Measurements from ENCODE around the gene CABCOCO1.

CABCOCO1 gene, protein sequence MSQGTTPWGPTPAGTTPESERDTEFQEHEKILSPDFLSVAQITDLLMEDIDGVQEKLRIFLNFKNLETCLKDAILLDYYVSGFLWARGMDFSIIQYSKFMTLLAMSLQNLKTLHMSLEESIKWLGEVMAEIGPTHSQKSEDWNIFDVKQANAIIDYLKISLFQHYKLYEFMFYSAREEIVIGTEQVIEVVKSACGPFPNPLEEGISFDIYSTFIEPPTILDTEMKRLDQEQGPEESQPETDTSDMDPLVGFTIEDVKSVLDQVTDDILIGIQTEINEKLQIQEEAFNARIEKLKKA

DNA sequence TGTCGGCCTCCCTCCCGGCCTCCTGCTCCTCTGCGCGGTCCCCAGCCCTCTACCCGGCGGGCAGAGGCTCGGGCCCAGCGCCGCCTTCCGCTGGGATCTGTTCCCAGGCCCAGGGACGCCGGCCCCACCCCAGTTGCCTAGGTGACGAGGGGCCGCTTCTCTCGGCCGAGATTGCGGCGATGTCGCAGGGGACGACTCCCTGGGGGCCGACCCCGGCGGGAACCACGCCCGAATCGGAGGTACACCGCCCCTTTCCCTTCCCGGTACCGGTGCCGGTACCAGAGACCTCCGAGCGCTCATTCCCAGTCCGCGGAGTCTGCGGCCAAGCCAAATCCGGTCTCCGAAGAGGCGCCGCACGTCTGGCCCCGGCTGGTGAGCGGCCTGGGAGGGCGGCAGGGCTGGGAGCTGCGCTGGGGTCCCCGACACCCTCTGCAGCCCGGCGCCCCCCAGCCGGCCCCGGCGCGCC lies at the start of gene CABCOCO1:
CABCOCO1 (plus strand) TSS at position 136 of the 466 bp plus-strand sequence; CDS start at position 180, 44 bp downstream.
- DNase-seq, result no peak

DNA sequence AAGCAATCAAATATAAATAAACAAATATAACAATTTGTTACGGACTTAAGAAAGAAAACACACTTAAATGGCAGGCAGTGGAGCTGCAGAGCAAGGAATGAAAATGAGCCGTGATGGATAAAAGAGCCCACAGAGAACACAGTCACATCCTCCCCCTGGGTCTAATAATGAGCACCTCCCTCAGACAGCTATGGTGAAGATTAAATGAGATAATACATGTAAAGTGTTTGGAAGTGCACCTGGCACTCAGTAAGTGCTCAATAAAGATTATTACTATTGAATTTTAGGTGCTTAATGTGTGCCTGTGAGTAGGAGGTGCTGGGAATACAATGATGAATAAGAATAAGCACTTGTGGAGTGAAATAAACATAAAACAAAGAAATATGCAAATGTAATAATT lies 49.1 kb upstream of the CABCOCO1 start:
- no peak for DNase-seq

DNA sequence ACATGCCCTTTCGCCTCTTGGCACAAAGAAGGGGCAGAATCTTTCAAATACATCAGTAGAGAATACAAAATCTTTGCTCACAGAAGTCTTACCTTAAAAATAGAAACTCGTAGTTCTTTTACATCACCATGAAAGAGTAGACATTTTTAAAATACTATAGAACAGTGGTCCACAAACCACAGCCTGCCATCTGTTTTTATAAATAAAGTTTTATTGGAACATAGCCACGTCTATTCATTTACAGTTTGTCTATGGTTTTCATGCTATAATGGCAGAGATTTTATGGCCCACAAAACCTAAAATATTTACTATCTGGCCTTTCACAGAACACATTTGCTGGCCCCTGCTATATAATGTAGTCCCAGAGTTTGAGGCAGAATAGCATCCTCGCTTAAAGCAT lies 46.1 kb upstream of the CABCOCO1 start:
- no peak for DNase-seq

DNA sequence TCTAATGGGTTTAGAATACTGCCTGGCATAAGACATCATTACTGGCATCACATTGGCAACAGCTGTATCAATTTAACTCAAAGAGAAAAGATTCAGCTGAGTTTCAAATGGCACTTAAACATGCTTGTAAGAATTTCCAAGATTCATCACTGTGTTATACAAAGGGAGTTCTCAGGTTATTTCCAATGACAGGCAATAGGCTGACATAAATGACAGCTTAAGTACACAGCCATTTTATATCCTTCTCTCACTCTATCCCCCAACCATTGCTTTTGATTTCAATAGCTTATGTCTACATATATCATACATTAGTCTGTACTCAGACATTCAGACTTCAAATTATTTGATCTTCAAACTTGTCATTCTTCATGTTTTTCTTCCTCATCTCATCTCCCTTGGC lies 45.5 kb upstream of the CABCOCO1 start:
- DNase-seq, result no peak

DNA sequence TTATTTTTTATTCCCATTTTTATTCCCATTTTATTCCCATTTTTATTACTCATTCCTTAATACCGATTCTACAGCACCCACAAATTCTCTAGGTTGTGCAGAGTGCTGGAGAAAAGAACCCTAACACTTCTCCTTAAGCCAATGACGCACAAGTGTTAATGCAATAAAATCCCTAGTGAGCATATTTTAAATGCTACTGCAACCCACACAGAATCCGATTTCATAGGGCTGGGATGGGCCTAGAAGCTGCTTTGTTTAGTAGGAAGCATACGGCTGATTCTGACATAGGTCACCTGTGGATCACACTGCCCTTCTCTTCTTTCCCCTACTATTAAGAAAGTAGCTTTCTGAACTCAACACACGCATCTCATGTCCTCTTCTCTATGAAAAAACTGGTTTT lies 45.1 kb upstream of the CABCOCO1 start:
- no peak for DNase-seq

DNA sequence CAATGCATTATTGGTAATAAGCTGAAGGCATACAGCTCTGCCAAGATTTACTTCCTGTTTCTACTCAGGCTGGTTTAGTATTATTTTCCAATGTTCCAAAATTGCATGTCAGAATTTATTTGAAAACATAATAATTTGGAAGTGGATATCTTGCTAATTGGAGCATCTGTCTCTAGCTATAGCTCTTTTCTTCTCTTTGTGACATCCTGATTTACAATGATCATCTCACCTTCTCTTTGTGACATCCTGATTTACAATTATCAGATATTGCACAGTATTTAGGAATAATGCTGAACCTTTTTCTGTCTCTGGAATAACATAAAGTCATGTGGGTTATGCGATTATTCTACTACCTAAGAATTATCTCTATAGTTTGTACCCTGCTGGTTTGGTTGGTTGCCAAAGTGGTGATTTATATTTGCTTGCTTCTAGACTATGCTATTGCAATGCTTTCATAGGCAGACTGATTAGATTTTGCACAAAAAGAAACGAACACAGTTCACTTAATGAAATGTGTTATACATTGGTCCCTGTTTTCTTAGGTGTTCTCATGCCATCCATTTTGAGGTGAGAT lies 44.3 kb upstream of the CABCOCO1 start:
- no peak for DNase-seq

DNA sequence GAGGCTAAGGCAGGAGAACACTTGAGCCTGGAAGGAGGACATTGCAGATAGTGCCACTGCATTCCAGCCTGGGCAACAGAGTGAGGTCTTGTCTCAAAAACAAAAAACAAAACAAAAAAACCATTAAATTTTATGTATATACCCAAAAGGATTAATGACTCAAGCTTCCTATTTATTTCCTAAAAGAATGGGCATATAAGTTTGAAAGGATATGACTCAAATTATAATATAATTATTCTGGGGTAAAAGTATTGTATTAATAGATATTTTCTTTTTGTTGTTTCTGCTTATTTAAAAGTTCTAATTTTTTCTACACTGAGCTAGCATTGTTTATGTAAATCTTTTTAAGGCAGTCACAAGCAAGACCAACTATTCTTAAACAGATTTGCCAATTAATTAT lies 42.2 kb upstream of the CABCOCO1 start:
- DNase-seq, result no peak

DNA sequence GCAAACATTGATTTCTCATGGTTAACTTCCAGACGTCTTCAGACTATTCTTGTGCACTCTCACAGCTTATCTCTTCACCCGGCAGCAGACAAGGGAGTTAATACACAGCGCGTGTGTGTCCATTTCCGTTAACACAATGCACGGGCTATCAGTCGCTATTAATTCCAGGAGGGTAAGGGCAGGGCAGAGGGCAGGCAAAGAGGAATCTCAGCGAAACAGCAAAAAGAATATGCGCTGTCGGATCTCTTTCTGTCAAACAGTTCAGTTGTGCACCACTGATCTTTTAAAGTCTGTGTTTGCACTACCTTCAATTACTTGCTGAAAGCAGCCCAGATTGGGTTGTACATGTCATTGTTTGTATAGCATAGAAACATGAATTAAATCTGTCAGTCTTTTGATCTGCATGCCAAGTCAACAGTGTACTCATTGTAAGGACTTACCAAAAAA lies 41.1 kb upstream of the CABCOCO1 start:
- no peak for DNase-seq

DNA sequence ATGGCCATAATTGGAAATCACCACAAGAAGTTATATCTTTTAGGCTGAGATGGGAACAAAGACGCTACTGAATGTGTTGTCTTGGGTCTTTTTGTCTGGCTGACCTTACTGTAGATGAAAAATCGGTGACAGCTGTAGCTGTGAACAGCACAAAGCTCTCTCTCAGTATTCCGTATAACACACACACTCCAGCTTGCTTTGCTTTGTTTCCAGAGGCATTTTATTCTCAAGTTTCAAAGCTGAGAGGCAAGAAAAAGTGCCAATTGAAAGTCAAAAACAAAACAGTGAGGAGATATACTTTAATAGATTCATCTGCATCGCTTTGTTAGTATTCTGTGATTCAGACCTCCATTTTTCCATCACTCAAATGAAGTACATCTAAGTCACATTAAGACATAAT lies 39.6 kb upstream of the CABCOCO1 start:
- no peak for DNase-seq

DNA sequence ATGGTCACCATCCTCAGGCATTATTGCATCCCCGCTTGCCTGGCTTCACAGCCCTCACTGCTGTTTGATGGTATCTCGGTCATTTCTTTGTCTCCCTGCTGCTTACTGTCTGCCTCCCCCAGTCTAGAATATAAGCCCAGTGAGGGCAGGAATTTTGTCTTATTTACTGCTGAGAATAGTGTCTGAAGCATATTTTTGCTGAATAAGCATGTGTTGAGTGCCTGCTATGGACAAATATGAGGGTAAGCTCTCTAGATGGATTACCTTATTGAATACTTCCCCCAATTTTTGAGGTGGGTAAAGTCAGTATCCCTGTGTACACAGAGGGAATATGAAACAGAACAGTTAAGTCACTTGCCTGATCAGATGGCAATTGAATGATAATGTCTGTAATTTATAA lies 36.5 kb upstream of the CABCOCO1 start:
- no peak for DNase-seq

DNA sequence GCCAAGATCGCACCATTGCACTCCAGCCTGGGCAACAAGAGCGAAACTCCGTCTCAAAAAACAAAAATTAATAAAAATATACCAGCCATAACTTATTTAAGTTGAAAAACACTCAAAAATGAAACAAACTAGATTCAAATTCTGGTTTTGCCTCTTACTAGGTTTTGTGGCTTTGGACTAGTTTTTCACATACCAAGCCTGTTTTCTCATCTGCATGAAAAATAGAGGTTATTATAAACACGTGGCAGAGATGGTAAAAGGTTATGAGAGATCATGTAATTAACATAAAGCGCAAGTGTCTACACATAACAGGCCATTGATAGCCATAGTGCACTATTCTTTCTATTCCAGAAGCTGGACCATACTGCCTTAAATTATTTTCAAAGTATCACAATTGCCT lies 35.5 kb upstream of the CABCOCO1 start:
- no peak for DNase-seq

DNA sequence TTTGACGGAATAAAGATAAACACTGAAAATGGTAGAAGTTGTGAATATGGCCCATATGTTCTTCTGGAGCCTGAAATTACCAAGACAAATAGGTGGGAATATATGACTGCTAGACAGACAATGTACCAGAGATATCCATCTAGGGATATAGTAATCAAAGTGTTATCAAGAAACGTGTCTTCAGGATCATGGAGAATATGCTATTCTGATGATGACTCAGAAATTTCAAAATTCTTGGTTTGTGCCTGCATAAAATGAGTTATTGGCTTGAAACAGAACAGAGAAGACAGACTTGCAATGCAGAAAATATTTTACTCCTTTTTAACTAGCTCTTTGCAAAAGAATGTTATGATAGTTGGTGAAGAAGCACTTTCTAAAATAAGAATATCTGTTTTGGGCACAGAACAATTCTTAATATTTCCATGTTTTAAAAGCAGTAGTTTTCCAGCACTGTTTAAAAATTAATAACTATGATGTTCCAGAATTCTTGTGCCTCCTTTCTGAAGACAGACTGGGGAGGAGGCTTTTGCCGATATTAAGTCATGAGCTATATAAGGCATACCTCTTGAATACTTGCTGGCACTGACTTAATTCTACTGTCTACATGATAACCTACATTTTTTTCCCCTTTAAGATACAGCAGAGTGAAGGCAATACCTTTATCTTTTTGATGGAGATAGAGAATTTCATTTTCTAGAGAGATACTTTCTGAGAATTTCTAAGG lies 34.4 kb upstream of the CABCOCO1 start:
- DNase-seq, result no peak

DNA sequence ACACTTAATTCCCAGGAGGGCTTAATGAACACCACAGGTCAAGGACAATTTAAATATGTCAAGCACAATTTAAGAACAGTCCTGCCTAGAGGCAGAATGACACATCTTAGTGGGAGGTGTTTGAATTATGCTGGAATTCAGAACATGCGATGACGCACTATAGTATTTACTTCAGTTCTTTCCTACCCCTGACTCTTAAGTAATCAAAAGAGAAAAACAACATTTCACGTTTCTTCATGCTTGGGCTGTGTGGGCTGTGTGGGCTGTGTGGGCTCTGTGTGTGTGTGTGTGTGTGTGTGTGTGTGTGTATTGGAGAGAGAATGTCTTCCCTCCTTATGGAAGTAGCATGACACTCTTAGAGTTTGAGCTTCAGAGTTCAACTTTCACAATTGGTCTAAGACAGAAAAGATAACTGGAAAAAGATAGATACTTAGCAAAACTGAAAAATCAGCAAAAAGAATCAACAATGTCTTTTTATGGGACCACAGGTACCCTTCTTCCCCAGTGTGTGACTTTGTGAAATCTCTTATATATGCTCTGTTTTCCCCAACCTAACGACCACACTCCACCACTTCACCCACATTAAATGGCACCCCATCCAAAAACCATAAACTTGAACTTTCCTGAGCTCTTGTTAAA lies 33.7 kb upstream of the CABCOCO1 start:
- no peak for DNase-seq

DNA sequence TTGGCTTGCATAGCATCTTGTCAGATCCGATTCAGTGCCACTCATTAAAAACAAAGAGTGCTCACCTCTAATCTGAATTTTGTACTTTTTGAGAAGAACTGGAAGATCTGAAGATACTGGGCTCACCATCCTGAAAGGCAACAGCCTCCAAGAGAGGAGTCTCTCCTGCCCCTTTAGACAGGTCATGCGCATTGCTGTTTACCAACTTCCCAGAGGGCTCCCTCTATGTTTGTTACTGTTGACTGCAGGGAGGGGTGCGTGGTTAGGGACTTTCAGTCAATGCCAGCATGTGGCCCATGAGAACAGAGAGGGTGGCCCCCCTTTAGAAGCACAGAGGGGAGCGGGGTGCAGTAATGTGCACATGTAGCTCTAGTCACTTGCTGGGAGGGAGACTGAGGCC lies 33.2 kb upstream of the CABCOCO1 start:
- DNase-seq, result no peak

DNA sequence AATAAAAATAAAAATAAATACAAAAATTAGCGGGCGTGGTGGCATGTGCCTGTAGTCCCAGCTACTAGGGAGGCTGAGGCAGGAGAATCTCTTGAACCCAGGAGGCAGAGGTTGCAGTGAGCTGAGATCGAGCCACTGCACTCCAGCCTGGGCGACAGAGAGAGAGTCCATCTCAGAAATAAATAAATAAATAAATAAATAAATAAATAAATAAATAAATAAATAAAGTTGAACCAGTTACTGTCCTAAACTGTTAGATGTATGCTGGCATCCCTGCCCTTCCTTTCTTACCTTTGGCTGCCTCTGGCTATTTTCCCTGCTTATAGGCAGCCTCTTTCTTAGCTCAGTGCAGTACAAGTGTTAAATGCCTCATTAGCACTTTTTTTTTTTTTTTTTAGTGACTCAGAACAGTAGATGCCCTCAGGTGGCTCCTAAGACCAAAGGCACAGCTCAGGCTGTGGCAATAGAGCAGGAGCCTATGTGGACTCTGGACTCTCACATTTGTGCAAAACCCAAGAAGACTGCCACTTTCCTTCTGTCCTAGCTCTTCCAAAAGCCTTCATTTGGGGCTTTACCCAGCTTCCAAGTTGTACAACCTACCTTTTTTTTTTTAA lies 30.6 kb upstream of the CABCOCO1 start:
- no peak for DNase-seq

DNA sequence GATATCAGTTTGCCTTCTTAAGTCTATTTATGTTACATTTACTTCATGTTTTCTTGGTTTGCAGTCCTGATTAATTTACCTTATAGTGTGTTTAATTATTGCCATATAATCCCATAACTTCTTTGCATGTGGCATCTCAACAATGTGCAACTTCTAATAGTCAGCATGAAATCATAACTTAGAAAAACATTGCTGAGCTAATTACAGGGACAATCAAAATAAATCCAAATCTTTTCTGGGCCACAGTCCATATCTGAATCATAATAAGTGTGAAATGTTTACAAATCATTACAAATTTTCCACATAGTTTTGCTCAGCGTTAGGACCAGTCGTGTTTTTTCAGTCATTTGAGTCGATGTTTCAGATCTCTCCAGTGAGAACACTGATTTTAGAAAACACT lies 29.1 kb upstream of the CABCOCO1 start:
- DNase-seq, result no peak

DNA sequence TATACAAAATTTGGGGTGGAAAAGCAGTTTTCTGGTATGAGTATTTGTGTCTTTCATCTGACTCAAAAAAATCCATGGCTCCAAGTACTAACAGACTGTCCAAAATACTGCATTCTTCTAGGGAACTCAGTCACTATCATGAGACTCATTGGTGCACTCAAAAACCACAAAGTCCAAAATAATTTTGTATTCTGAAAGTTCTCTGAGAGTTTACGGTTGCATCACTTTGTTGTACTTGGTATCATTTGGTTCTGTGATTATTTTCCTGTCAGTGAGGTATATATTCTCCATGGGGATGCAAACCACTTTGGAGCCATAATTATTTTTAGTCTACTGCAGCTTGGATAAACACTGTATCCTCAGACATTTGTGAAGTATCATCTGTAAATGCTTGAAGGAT lies 28.0 kb upstream of the CABCOCO1 start:
- DNase-seq, result no peak

DNA sequence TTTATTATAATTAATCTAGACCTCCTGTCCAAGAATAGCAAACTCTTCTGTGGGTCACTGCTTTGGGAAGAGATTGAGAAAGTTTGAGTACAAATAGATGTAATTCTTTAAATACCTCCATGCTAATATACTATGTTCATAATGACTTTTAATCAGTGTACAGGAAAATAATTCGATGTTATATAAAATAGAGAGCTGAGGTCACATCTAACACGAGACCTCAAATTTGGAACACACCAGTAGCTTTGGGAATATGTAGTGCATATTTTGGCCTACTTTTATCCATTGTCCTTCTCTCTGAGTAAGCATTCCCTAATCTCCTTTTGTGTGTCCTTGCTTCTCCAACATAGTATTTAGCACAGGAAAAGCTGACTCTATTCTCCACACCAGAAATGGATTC lies 27.3 kb upstream of the CABCOCO1 start:
- DNase-seq, result no peak

DNA sequence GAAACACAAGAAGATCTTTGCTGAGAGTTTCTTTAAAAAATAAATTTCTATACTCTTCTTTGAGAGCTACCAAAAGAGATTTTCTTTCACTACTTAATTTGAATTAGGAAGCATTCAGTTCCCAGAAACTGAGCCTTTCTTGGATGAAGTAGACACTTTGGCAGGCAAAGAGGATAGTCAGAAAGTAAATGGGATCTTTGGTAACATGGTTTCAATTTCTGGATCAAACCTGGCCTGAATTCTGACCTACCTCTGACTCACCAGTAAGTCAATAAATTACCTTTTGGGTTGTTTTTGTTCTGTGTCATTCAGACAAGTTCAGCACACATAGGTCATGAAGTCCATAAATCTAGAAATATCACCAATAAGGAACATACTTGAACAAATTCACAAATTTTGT lies 26.8 kb upstream of the CABCOCO1 start:
- no peak for DNase-seq

DNA sequence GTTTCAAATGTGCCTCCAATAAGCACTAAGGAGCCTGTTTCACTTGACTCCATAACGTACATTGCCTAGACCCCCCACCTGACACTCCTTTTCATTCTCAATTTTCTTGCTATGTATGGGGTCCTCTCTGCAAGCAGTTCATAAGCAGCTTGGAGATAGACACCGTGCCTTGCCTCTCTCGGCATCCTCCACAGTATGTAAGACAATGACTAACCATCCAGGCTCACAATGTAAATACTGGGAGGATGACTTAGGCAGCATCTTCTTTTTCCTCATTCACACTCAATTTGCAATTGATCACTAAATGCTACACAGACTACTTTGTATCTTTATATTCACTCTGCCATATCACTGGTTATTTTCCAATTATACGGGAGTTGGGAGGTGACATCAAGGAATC lies 22.8 kb upstream of the CABCOCO1 start:
- DNase-seq, result no peak

DNA sequence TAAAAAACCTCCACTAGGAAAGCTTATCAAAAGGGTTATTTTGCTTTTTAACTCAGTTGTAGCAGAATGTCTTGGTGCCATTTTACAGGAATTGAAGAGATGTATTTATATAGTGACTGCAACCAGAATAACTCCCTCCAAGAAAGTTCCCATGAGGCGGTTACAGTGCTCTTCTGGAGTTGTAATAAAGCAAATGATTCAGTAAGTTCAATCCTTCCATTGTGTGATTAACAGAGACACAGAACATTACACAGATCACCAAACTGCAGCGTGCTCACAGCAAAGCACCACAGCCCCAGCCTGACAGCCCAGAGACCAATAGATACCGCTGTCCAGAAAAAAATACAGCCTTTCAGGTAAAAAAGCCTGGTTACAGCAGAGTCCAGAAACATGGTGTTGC lies 21.9 kb upstream of the CABCOCO1 start:
- DNase-seq, result no peak

DNA sequence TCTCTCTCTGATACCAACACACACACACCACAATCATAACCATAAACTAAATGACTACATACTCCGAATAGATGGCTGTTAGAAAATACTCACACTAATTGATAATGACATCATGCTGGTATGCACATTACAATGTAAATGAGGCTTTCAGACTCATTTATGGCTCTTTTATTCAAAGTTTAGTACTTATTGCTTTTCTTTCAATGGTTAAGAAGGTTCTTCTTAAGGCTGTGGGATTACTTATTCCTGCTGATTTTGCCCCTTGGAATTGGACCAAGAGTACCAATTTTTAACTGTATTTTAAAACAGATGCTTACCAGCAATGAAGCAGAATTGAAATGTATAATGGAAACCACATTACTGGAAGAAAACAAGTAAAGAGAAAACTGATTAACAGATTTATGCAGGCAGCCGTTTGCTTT lies 20.6 kb upstream of the CABCOCO1 start:
- DNase-seq, result no peak

DNA sequence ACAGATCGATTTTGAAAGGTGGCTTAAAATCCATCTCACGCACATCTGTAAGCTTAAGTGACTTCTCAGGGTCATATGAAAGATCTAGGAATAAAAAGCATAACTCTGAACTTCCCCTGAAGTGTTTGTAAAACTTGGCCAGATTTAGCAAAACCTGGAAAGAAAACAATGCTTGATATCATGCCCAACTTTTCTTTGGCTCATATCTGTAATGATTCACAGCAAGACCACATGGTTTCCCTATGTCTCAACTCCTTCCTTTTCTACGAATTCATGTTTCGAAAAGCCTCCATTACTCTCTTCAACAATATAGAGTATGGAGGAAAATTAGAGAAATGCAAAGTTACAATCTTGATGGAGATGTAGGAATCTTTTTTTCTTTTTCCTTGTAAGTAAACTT lies 20.1 kb upstream of the CABCOCO1 start:
- DNase-seq, result no peak

Measured in activated CD4-positive, CD25-positive, alpha-beta regulatory T cell (primary cell).